Activated naive CD8-positive, alpha-beta T cell treated with anti-CD3 and anti-CD28 coated beads, Interleukin-2, amount 50 U/mL, for 24 hours (primary cell): Measurements from ENCODE around the gene CLDN9.
A peak's percentile ranks its signal among the peaks of the same experiment; 100 is the strongest.
"Not testable (repeated sequence)": the region's sequence is repeated elsewhere in the genome, so short reads cannot be mapped to it uniquely, and the experiment has no call there.

ENCODE experiments used
- ATAC-seq: fragments of 150-1000 bp; cut with Tn5 transposase; one replicate; pipeline ENCODE4 v1.10.0; 2021
- DNase-seq: peaks from one replicate; pipeline ENCODE4 v3.0.0; 2021
- H3K27ac Mint-ChIP-seq: one replicate; pipeline ENCODE4 v1.8.0; 2021; ENCODE audit warnings: mild to moderate bottlenecking, mixed read lengths
- H3K27me3 Mint-ChIP-seq: one replicate; pipeline ENCODE4 v1.8.0; 2021; ENCODE audit warnings: mixed read lengths
- H3K36me3 Mint-ChIP-seq: one replicate; pipeline ENCODE4 v1.8.0; 2021; ENCODE audit warnings: low read depth, mixed read lengths
- H3K4me1 Mint-ChIP-seq: one replicate; pipeline ENCODE4 v1.8.0; 2021; ENCODE audit warnings: mixed read lengths
- H3K4me3 Mint-ChIP-seq: one replicate; pipeline ENCODE4 v1.8.0; 2021; ENCODE audit warnings: mild to moderate bottlenecking, moderate library complexity, mixed read lengths
- H3K9me3 Mint-ChIP-seq: one replicate; pipeline ENCODE4 v1.8.0; 2021; ENCODE audit warnings: mixed read lengths

CLDN9 gene

GRCh38 chr16:3054965-3055733 is 42.4 kb downstream of the CLDN9 start:
- peak overlapping the region; percentile 16 for H3K4me3 Mint-ChIP-seq
- no peaks in the 10 kb centered on the region for H3K27me3 Mint-ChIP-seq
- no peak for DNase-seq
- peaks cover 43% of the 10 kb centered on the region for H3K4me1 Mint-ChIP-seq
- no peak for ATAC-seq
- H3K36me3 Mint-ChIP-seq: peaks cover 8% of the 10 kb centered on the region
- H3K27ac Mint-ChIP-seq: peak overlapping the region; percentile 18
- H3K9me3 Mint-ChIP-seq: no peaks in the 10 kb centered on the region

- H3K36me3 Mint-ChIP-seq, DNase-seq, H3K27me3 Mint-ChIP-seq, H3K4me3 Mint-ChIP-seq, H3K27ac Mint-ChIP-seq, ATAC-seq, H3K9me3 Mint-ChIP-seq: not testable (repeated sequence)
- peaks cover 48% of the 10 kb centered on the region for H3K4me1 Mint-ChIP-seq
Observed at GRCh38 chr16:3055734-3056115, 43.0 kb downstream of the CLDN9 start.

GRCh38 chr16:3056336-3057180 is 43.8 kb downstream of the CLDN9 start:
- Mint-ChIP-seq H3K27me3 (no peaks in the 10 kb centered on the region), H3K9me3 (no peaks in the 10 kb centered on the region), H3K36me3 (peaks cover 8% of the 10 kb centered on the region), H3K4me3 (peak overlapping the region; percentile 21), H3K4me1 (peaks cover 46% of the 10 kb centered on the region), H3K27ac (no peak overlapping the region)
- no peak for ATAC-seq
- no peak for DNase-seq

GRCh38 chr16:3057181-3058138 is 44.7 kb downstream of the CLDN9 start:
- H3K4me1 Mint-ChIP-seq: peaks cover 51% of the 10 kb centered on the region
- H3K27ac Mint-ChIP-seq: peak overlapping the region; percentile 49
- H3K9me3 Mint-ChIP-seq: no peaks in the 10 kb centered on the region
- H3K36me3 Mint-ChIP-seq: peaks cover 8% of the 10 kb centered on the region
- DNase-seq: no peak
- ATAC-seq: no peak
- peak overlapping the region; percentile 43 for H3K4me3 Mint-ChIP-seq
- no peaks in the 10 kb centered on the region for H3K27me3 Mint-ChIP-seq

DNA sequence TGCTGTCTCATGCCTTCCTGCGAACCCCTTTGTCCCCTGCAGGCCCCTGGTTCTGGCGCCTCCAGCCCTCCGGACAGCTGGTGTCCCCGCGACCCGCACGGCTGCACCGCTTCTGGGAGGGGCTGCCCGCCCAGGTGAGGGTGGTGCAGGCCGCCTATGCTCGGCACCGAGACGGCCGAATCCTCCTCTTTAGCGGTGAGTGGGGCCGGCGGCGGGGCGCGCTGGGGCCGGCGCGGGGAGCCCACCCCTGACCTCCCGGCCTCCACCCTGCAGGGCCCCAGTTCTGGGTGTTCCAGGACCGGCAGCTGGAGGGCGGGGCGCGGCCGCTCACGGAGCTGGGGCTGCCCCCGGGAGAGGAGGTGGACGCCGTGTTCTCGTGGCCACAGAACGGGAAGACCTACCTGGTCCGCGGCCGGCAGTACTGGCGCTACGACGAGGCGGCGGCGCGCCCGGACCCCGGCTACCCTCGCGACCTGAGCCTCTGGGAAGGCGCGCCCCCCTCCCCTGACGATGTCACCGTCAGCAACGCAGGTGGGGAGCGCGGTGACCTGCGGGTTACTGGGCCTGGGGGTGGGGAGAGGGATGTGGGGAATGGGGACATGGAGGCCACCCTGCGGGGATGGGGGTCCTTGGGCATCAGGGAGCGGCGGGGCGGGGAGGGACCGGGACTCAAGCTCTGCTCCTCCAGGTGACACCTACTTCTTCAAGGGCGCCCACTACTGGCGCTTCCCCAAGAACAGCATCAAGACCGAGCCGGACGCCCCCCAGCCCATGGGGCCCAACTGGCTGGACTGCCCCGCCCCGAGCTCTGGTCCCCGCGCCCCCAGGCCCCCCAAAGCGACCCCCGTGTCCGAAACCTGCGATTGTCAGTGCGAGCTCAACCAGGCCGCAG is 45.7 kb downstream of the CLDN9 start:
- peak; percentile 26 for ATAC-seq
- Mint-ChIP-seq H3K4me3 (peak overlapping the region; percentile 81), H3K36me3 (peaks cover 8% of the 10 kb centered on the region), H3K27me3 (no peaks in the 10 kb centered on the region), H3K4me1 (peaks cover 59% of the 10 kb centered on the region), H3K27ac (peak overlapping the region; percentile 65), H3K9me3 (no peaks in the 10 kb centered on the region)
- DNase-seq: peak; percentile 66

DNA sequence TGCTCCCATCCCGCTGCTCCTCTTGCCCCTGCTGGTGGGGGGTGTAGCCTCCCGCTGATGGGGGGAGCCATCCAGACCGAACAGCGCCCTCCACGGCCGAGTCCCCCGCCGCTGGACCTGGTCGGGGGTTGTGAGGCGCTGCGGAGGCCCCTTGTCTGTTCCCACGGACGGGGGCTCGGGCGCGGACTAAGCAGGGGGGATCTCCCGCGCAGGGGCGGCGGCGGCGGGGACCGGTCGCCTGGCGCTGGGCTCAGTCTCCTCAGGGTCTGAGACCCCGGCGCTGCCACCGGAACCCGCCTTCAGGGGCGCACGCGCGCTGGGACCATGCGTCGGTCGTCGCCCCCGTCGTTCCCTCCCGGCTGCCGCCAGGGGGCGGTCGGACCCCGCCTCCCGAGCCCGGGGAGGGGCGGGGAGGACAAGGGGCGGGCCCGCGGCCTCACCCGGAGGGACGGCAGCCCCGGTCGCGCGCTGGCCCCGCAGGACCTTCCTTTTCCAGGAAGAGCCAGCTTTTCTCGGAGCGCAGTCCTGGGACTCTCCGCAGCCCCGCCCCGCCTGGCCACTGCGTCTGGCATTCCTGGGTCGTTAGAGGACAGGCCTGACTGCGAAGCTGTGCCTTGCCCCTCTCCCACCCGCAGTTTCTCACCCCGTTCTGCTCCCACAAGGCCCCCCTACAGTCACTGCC is 46.5 kb downstream of the CLDN9 start:
- Mint-ChIP-seq H3K27me3 (no peaks in the 10 kb centered on the region), H3K4me3 (peak overlapping the region; percentile 81), H3K36me3 (peaks cover 8% of the 10 kb centered on the region), H3K9me3 (no peaks in the 10 kb centered on the region), H3K27ac (peak overlapping the region; percentile 91), H3K4me1 (peaks cover 61% of the 10 kb centered on the region)
- DNase-seq (peak; percentile 92), ATAC-seq (peak; percentile 89)

GRCh38 chr16:3059723-3060242 is 47.1 kb downstream of the CLDN9 start:
- peak overlapping the region; percentile 79 for H3K4me3 Mint-ChIP-seq
- no peak for DNase-seq
- peaks cover 7% of the 10 kb centered on the region for H3K36me3 Mint-ChIP-seq
- H3K9me3 Mint-ChIP-seq: no peaks in the 10 kb centered on the region
- no peaks in the 10 kb centered on the region for H3K27me3 Mint-ChIP-seq
- peak overlapping the region; percentile 91 for H3K27ac Mint-ChIP-seq
- peaks cover 63% of the 10 kb centered on the region for H3K4me1 Mint-ChIP-seq
- ATAC-seq: no peak

DNA sequence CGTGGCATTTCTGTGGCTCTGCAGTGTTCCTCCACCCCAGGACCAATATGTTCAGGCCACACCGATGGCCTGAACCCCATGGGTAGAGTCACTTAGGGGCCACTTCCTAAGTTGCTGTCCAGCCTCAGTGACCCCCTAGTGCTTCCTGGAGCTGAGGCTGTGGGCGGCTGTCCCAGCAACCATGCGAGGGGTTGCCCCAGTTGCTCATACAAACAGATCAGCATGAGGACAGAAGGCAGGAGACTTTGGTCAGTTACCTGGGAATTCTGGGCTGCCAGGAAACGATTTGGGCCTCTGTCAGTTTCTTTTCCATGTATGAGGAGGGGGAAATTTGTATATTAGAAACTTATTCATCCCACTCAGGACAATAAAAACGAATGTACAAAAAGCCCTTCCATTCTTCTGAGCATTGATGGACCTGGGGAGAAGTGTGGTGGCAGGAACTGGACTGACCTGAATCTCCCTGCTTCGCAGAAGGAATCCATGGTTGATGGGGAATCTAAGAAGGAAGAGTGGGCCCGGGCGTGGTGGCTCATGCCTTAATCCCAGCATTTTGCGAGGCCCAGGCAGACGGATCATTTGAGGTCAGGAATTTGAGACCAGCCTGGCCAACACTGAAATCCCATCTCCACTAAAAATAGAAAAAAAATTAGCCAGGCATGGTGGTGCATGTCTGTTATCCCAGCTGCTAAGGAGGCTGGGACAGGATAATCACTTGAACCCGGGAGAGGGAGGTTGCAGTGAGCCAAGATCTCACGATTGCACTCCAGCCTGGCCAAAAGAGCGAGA is 47.8 kb downstream of the CLDN9 start:
- H3K4me3 Mint-ChIP-seq: peak overlapping the region; percentile 79
- H3K27ac Mint-ChIP-seq: peak overlapping the region; percentile 91
- H3K36me3 Mint-ChIP-seq: peaks cover 5% of the 10 kb centered on the region
- no peaks in the 10 kb centered on the region for H3K27me3 Mint-ChIP-seq
- ATAC-seq (no peak), DNase-seq (no peak)
- no peaks in the 10 kb centered on the region for H3K9me3 Mint-ChIP-seq
- H3K4me1 Mint-ChIP-seq: peaks cover 63% of the 10 kb centered on the region

DNA sequence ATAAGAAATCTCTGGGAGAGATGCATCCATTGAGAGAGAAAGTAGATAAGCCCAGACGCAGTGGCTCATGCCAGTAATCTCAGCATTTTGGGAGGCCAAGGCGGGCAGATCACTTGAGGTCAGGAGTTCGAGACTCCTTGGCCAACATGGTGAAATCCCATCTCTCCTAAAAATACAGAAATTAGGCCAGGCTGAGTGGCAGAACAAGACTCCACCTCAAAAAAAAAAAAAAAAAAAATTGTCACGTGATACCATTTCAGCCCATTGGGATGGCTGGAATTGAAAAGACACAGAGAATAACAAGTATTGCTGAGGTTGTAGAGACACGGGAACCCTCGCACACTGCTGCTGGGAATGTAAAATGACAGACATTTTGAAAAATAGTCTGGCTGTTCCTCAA is 49.8 kb downstream of the CLDN9 start:
- H3K36me3 Mint-ChIP-seq: peaks cover 17% of the 10 kb centered on the region
- H3K4me1 Mint-ChIP-seq: peaks cover 55% of the 10 kb centered on the region
- no peaks in the 10 kb centered on the region for H3K9me3 Mint-ChIP-seq
- DNase-seq (no peak), ATAC-seq (no peak)
- no peaks in the 10 kb centered on the region for H3K27me3 Mint-ChIP-seq
- no peak overlapping the region for H3K4me3 Mint-ChIP-seq
- no peak overlapping the region for H3K27ac Mint-ChIP-seq

DNA sequence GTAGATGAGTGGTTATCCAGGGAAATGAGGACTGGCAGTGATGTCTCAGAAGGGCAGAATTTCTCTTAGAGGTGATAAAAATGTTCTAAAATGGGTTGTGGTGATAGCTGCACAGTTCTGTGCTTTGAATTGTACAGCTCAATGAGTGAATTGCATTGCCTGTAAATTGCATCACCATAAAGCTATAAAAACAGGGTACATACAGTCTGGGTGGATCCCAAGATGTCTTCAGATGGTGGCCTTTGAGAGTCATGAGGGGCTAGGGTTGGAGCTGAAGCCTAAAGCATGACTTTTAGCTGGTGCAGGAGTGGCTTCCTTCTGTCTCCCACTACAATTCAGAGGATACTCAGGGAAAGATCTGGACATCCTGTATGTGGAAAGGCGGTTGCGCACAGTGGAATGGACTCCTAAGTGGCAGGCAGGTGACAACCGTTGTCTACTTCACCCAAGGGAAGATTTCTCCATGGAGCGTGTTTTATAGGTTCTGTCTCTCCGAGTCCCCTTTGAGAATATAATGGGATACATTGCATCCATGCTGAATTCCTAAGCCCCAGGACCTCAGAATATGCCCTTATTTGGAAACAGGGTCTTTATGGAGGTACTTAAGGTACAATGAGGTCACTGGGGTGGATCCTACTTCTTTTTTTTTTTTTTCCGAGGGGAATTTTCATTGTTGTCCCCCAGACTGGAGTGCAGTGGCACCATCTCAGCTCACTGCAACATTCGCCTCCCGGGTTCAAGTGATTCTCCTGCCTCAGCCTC is 51.1 kb downstream of the CLDN9 start:
- Mint-ChIP-seq H3K4me1 (peaks cover 60% of the 10 kb centered on the region), H3K9me3 (no peaks in the 10 kb centered on the region), H3K36me3 (peaks cover 29% of the 10 kb centered on the region), H3K27ac (peak overlapping the region; percentile 100), H3K27me3 (no peaks in the 10 kb centered on the region), H3K4me3 (no peak overlapping the region)
- DNase-seq: no peak
- ATAC-seq: no peak
